SW480 (cell line): ENCODE measurements around the gene ARID5A.
"Not testable (repeated sequence)": the region's sequence is repeated elsewhere in the genome, so short reads cannot be mapped to it uniquely, and the experiment has no call there.

Experiments
- DNase-seq: peaks from one replicate; pipeline ENCODE4 v3.0.0-alpha.2; 2016; ENCODE audit warnings: low spot score

The ARID5A gene, protein sequence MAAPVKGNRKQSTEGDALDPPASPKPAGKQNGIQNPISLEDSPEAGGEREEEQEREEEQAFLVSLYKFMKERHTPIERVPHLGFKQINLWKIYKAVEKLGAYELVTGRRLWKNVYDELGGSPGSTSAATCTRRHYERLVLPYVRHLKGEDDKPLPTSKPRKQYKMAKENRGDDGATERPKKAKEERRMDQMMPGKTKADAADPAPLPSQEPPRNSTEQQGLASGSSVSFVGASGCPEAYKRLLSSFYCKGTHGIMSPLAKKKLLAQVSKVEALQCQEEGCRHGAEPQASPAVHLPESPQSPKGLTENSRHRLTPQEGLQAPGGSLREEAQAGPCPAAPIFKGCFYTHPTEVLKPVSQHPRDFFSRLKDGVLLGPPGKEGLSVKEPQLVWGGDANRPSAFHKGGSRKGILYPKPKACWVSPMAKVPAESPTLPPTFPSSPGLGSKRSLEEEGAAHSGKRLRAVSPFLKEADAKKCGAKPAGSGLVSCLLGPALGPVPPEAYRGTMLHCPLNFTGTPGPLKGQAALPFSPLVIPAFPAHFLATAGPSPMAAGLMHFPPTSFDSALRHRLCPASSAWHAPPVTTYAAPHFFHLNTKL

DNA sequence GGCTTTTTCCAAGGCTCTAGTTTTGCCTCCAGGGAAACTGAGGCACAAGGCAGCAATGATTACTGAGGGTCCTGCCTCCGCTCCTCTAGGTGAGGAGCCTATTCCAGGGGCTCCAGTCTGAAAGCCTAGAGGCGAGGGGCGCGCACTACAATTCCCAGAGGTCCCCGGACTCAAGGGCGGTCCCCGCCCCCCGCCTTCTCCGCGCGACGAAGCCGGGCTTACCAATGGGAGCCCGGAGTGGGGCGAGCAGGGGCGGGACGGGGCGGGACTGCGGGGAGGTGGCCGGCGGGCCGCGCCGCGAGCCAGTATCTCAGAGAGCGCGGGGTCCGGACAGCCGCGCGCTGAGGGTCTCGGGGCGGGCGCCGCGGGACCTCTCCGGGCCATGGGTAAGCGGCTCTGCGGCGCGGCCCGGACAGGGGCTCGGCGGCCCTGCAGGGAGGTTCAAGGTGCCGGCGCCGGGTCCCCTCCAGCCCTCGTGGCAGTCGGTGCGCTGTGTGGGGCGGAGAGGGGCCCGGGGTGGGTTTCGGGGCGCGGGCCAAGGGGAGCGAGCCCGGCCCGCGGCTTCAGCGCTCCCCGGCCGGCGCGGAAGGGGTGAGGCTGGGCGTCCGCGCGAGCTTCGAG is at the start of gene ARID5A:
Gene ARID5A, plus strand, starts transcription at position 308 of the 621 bp plus-strand sequence. Its CDS starts 75 bp downstream, at position 383.
- DNase-seq: peak; percentile 91

GRCh38 chr2:96489261-96489660 is 47.3 kb upstream of the ARID5A start:
- DNase-seq: no peak

- no peak for DNase-seq
These were observed 46.9 kb upstream of the ARID5A start for GRCh38 chr2:96489663-96490062.

DNA sequence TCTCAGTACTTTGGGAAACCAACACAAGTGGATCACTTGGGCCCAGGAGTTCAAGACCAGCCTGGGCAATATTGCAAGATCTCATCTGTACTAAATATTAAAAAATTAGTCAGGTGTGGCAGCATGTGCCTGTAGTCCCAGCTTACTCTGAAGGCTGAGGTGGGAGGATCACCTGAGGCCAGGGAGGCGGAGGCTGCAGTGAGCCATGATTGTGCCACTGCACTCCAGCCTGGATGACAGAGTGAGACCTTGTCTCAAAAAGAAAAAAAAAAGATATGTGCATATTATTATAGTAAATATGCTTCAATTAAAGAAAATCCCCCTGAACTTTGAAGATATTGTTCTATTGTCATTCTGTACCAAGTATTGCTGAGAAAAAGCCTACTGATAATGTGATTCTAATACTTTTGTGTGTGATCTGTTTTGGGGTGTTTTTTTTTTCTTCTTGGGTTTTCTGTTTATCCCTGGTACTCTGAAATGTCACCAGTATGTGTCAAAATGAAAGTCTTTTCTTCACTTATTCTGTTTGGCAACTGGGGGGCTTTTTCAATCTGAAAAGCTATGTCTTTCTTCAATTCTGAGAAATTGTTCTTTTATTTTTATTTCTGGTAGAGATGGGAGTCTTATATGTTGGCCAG is 44.6 kb upstream of the ARID5A start:
- no peak for DNase-seq

- peak; percentile 95 for DNase-seq
These were observed 43.5 kb upstream of the ARID5A start for GRCh38 chr2:96493072-96493471.

DNA sequence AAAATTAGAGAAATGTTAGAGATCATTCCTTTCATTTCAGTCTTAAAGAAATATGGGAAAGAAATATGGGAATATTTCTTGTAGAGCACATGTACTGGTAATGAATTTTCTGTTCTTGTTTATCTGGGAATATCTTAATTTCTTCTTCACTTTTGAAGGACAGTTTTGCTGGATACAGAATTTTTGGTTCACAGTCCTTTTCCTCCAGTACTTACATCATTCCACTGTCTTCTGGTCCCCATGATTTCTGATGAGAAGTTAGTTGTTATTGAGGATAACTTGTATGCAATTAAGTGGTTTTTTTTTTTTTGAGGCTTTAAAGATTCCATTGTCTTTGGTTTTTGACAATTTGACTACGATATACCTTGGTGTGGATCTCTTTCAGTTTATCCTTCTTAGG is 42.4 kb upstream of the ARID5A start:
- DNase-seq: no peak

GRCh38 chr2:96495982-96496629 is 40.4 kb upstream of the ARID5A start:
- DNase-seq: no peak

DNA sequence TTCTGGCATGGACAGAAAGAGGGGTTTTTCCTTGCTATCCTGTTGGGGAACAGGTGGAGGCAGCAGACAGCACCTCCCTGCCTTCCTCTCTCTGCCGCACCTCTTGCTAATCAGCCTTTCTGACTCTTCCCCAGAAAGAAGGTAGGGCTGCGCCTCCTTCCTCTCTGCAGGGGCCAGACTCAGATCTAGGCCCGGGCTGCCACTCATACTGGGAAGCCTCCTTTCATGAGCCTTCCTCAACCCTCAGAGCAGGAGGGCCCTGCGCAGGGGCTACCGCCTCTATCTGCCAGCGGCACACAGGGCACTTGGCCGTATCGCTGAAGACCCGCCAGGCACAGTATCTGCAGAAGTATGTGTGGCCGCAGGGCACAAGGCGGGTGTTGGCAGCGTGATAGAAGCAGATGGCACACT is 38.5 kb upstream of the ARID5A start:
- no peak for DNase-seq

DNA sequence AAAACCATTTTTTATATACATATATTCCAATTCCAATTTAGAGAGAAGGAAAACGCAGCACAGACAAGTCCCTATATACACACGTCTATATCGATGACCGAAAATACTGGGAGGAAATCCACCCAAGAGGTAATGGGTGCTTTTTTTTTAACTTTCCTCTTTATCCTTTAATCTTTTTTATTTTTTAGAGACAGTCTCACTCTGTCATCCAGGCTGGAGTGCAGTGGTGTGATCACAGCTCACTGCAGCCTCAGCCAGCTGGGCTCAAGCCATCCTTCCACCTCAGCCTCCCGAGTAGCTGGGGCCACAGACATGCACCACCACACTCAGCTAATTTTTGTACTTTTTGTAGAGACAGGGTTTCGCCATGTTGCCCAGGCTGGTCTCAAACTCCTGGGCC is 37.9 kb upstream of the ARID5A start:
- DNase-seq: not testable (repeated sequence)

DNA sequence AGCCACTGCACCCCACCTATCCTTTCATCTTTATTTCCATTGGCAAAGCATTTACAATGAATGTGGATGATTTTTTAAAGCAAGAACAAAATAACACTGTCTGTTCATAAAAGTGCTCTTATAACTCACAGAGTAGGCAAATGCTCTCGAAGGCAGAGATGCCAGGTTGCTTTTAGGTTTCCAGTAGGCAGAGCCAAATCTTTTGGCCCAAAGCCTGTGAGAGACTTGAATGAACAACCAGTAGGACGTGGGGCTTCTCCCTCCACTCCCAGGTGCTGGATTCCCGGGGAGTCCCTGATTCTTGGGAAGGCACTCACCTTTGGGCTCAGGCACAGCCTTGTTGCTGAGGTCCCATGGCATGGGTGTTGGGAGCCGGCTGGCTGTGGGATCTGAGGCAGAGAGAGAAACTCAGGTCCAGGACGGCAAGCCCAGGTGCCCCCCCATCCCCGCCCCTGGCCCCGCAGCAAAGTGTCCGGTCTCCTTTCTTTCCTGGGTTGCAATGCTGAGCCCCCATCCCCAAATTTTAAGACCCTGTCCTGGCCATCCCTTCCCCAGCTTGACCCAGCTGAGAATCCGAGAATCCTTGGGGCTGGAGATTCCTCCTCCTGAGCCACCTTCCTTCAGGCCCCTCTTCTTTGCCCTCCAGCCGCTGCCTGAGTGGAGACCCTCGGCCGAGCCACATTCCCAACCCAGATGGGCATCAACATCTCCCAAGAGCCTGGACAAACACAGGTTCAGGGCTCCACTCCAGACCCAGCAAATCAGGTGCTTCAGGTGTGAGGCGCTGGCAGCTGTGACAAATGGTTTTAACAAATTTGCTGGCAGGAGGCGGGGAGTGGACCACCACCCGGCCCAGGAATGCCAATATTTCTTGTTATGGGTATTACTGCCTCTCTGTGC is 37.2 kb upstream of the ARID5A start:
- no peak for DNase-seq

GRCh38 chr2:96500385-96501066 is 36.0 kb upstream of the ARID5A start:
- DNase-seq: no peak

- DNase-seq: no peak
These were observed 35.1 kb upstream of the ARID5A start for GRCh38 chr2:96501471-96501874.

GRCh38 chr2:96501886-96502810 is 34.4 kb upstream of the ARID5A start:
- DNase-seq: no peak

DNA sequence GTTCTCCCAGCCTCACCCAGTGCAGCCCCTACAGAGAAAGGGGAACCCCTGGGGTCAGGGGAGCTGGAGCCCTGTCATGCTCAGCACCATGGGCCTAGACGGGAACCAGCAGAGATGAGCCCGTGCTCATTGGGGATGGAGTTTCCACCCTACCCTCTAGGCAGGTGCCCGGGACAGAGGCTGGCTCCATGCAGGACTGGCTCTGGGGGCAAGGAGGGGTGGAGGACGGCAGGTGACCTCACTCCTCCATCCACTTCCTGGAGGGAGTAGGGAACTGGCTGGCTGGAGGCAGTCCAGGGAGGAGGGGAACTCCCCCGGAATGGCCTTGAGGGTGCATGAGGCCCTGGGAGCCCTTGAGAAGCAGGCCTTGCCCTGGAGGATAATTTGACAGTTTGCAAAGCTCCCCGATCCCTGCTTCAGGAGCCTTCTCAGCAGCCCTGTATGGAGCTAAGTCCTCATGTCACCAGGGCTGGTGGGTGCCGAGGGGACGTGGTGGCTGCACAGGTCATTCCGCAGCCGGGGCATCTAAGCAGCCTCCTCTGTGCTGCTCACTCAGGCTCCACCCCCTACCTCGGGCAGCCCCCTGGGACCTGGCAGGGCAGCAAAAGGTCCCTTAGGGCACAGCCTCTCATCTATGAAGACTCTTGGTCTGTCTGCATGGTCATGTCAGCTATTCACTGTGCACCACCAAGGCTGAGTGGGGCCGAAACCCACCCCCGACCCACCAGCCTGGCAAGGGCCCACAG is 33.5 kb upstream of the ARID5A start:
- DNase-seq: no peak

DNA sequence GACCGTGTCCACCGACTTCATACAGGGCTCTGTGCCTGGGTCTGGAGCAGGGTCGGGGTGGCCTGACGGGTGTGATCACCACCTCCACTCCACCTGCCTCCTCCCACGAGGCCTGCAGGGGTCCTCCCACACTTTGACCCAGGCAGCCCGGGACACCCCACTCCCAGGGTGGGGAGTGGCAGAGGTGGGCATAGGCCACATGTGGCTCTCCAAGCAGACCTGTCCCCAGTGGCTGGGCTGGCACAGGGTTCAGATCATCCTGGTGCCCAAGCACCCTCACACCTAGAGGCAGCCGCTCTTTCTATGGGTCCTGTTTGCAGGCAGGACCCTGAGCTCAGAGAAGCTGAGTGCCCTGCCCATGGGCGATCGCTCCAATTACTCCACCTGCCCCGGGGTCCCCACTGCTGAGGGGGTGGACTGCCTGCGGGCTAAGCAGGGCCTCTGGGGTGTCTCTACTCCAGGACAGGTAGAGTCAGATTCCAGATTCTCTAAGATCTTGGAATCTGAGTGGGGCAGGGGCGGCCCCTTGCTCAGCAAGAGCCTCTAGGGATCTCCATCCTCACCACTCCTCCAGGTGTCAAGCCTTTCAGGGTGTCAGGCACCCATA is 32.8 kb upstream of the ARID5A start:
- no peak for DNase-seq

DNA sequence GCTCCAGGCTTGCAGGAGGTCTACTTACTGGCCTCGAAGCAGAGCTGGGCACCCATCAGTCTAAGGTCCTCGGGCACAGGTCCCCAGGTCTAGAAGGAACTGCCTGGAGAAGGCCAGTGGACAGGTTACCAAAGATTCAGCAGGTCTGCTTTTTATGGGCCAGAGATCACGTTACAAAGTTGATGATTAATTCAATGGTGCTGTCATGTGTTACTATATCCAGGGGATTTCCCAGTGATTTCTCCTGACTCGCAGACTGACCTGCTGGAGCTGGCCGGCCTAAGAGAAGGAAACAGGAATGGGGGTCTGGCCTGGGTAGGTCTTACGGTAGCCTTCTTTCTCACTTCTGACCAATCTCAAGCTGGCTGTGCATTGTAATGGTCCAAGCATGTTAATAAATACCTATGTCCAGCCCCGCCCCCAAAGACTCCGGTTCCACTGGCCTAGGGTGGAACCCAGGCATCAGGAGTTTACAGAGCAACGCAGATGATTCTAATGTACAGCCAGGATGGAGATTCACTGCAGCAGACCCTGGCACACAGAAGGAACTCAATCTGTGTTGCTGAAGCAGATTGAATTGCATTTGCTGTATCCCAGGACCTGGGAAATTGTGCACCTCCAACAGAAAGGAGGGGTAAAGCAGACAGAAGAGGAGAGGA is 31.2 kb upstream of the ARID5A start, which contains the start of gene NEURL3:
Gene NEURL3, minus strand, starts transcription at position 127 of the 659 bp plus-strand sequence. Its CDS starts 71 bp downstream, at position 56.
- peak; percentile 86 for DNase-seq
